CD1c-positive myeloid dendritic cell (primary cell): ENCODE measurements around the gene TSPEAR.

Experiments used
- DNase-seq: peaks from one replicate; pipeline ENCODE4 v3.0.0-alpha.2; 2016; ENCODE audit errors: extremely low spot score

The TSPEAR gene

DNA sequence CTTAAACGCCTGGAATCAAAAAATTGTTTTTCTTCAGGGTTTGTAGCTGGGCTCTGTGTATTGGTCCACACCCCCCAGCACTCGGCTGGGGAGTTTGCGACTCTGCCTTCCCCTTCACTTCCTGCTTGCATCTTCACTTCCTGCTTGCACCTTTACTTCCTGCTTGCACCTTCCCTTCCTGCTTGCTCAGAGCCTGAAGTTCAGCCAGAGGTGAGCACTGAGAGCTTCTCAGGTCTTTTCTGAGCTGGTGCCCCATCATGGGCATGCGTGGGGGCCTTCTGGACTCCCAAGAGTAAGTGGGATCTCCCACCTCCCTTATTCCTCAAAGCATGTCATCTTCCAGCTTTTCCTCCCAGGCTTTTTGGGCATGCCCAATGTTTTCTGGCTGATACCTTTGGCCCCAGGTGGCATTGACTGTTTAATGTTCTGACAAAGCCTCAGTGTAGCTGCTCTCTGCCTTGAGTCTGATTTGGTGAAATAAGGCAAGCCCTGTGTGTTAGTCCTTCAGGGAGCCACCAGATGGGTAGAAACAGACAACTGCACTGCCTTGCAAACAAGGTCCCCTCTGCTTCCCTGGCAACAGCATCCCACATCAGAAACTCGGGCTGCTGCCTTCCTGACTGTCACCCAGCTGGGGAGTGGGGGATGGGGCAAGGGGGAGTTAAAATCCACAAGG lies 163.6 kb downstream of the TSPEAR start:
- no peak for DNase-seq

DNA sequence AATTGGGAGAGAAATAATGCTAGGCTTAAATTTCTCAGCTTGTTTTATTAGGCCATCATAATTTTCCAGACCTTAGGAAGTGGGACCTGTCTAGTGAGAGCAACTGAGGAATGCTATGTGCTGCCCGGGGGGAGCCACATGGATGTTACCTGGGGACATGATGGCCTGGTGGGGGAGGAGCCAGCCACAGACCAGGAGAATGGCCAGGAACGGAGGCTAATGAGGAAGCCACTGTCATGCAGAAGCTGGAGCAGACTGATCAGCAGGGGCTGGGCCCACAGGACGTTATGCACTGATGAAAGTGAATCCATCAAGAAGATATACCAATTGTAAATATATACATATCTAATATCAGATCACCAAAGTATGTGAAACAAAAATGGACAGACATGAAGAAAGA lies 166.8 kb downstream of the TSPEAR start:
- no peak for DNase-seq

DNA sequence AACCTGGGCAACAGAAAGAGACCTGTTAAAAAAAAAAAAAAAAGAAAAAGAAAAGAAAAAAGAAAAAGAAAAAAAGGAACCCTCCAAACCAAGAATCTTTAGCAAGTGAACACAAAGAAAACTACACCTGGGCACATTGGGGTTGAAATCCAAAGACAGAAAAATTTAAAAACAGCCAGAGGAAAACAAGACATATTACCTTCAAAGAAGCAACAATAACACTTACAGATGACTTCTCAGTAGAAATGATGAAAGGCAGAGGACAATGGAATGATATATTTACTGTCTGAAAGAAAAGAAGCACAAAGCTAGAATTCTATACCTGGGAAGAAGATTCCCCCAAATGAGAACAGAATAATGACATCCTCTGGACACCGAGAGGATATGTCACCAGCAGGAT lies 168.7 kb downstream of the TSPEAR start:
- DNase-seq, result no peak

DNA sequence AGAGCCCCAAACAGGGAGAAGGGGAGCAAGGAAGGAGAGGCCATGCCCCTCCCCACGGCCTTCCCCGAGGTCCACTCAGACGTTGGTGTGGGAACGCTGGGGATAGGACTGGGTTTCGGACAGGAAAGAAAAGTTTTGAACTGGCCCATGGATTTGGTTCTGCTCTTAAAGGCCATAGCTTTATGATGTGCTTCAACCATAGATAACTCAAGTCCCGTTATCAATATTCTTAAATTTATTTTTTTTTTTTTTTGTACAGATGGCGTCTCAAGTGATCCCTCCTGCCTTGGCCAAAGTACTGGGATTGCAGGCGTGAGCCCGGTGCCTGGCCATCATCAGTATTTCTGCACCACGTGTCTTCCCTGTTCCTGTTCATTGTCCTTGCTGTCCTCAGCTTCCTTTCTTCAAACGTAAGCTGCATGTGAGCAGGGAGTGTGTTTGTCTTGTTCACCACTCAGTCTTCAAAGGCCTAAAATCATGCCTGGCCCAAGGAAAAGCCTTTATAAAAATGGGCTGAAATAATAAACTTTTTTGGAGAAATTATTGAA lies 170.6 kb downstream of the TSPEAR start:
- no peak for DNase-seq

DNA sequence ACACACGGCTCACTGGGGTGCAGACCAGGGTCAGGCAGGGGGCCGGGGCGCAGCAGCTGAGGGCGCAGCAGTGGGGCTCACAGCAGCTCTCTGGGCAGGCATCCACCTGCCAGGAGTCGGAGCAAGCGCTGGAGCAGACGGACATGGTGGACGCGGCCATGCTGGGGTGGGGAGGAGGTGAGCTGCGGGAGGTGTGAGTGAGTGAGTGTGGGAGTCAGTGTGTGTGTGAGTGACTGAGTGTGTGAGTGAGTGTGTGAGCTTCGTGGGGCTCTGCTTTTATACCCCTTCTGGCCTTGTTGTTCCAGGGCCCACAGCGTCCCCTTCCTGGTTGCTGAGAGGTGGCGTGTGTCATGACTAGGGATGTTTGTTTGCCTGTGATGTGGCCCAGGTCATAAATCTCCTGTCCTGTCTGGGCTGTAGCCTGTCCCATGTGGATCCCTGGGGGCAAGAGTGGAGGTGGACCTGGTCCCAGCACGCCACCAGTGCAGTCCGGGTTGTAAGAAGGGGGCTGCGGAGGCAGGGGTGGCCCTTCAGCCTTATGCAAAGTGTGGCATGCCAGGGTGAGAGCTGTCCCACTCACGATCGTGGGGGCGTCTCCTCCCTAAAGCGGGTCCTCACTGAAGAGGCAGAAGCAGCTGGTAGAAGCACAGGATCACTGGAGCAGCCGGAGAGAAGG lies 171.2 kb downstream of the TSPEAR start, which contains the start of gene KRTAP10-1:
KRTAP10-1 (minus strand) TSS at position 205 of the 676 bp plus-strand sequence; CDS start at position 160, 45 bp downstream.
- DNase-seq, result no peak

DNA sequence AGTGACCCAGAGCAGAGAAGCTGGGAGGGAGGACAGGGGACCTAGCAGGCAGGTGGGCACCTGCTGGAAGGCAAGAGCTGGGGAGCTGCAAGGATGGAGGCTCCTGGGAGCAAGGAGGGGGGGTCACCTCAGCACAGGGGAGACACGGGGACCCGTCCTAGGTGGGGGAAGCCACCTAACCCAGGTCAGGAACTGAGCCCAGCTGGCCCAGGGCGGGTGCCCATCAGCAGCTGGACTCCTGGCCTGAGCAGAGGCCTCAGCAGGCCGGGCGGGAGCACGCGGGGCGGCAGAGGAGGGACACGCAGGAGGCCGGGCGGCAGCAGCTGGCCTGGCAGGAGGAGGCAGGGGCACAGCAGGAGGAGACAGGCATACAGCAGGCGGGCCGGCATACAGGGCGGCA lies 172.3 kb downstream of the TSPEAR start:
- no peak for DNase-seq

DNA sequence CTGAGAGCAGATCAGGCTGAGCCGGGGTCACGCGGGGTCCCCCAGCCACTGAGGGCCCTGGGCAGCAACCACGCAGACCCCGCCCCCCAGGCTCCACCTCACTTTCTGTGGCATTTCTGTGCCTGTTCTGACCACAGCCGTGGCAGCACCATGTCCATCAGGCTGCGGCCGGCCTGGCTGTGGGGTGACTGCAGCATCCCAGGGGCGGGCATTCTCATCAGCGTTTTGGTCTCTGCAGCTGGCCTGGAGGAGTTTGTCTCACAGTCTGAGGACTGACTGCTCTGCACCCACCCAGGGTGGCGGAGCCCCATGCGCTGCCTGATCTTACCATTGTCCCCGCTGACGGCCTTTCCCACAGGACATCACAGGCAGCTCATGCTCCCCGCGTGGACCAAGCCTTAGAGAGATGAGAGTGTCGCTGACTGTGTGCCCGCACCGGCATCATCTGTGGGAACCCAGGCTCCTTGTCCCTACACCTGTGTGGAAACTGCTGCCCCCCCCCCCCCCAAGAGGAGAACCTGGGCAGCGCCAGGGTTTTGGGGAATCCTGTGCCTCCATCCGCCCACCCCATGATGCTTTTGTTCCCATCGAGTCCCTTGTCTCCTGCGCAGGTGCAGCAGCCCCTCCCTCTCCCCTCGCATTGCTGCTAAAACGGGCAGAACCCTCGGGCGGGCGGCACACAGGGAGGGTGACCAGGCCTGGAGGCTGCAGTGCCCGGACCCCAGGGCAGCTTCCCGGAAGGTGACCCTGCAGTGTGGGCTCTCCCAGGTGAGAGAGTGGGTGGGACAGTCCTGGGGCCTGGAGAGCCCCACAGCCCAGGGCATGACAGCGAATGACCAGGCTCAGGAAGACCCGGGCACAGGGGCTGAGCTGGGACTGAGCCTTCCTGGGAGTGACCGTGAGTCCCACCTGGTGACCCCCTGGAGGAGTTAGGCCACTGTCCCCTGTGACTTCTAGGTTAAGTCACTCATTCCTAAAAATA lies 173.2 kb downstream of the TSPEAR start:
- DNase-seq, result no peak

DNA sequence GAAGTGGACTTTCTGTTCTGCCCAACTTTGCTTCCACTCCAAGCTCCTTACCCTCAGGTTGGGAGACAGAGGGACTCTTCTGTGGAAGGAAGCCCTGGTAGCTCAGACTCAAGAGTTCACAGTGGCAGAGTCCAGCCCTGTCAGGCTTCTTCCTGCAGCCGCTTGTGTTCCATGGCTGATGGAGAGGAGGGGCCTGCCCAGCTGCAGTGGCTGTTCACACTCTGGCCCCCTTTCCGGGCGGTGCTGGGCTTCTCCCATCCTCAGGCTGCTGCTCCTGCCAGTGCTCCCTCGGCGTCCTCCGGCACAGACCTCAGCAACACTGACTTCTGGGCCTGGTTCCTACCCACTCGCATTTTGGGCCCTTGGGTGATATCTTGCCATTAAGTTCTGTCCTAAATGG lies 175.4 kb downstream of the TSPEAR start:
- no peak for DNase-seq

DNA sequence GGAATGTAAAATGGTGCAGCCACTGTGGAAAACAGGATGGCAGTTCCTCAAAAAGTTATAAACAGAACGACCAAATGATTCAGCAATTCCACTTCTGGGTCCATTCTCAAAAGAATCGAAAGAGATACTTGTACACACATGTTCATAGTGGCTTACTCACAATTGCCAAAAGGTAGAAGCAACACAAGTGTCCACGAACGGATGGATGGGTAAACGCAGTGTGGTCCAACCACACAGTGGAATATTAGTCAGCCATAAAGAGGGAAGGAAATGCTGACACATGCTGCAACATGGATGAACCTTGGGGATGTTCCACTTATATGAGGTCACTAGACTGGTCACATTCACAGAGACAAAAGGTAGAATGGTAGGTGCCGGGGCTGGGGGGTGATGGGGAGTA lies 176.7 kb downstream of the TSPEAR start:
- no peak for DNase-seq

DNA sequence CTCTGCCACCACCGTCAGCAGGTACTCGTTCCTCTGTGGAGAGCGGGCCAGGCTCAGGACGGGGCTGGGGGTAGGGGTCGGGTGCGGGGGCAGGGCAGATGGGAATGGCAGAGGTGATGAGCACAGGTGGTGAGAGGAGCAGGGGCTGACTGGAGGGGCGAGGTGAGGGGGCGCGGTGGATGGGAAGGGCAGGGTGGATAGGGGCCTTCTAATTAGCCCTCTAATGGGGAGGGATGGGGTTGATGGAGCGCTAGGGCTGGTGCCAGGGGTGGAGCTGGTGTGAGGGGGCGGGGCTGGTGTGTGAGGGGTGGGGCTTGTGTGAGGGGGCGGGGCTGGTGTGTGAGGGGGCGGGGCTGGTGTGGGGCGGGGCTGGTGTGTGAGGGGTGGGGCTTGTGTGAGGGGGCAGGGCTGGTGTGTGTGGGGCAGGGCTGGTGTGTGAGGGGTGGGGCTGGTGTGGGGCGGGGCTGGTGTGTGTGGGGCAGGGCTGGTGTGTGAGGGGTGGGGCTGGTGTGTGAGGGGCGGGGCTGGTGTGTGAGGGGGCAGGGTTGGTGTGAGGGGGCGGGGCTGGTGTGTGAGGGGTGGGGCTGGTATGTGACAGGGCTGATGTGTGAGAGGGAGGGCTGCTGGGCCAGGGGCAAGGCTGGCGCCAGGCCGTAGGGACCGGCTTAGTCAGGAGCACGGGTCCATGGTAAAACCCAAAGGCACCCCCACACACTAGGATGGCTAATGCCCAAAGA lies 177.3 kb downstream of the TSPEAR start:
- DNase-seq, result no peak

DNA sequence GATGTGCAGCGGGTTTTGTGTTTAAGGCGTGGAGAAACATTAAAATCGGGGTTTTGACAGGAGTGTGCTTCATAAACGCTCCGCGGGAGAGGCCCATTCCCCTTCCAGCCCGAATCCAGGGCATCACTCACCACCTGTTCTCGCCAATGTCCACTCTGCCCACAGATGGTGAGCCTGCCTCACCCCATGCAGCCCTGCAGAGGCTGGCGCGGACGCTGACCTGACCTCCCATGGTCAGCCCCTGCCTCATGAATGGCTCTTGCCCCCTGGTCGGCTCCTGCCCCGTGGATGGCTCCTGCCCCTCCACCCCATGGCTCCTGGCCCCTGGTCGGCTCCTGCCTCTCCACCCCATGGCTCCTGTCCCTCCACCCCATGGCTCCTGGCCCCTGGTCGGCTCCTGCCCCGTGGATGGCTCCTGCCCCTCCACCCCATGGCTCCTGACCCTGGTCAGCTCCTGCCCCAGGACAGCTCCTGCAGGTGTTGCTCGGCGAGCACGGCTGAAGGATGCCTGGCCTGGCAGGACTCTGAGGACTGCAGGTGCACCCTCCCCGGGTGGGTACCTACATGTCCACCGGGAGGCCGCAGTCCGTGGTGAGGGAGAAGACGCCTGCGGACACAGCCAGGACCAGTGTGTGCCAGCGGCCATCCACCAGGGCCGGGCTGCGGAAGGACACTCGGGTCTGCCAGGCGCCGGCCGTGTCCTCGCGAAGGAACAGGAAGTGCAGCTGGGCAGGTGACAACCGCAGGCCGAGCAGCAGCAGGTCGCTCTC lies 178.1 kb downstream of the TSPEAR start:
- no peak for DNase-seq

DNA sequence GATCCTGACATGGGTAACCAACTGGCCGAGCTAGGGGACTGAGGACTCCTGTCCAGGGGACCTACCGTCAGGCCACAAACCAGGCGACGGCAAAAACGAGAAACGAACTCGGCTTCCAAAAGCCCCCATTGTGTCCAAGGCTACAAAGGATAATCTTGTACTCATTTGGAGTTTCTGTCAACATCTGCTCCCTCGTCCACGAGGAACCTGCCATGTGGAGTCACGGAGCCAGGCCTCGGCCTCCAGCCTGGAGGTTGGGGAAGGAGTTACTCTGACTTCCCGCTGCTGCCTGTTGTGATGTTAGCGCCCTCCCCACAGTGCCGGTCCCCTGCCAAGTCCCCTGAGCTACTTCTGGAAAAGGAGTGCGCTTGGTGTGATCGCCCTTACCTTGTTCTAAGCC lies 178.7 kb downstream of the TSPEAR start:
- DNase-seq, result no peak

DNA sequence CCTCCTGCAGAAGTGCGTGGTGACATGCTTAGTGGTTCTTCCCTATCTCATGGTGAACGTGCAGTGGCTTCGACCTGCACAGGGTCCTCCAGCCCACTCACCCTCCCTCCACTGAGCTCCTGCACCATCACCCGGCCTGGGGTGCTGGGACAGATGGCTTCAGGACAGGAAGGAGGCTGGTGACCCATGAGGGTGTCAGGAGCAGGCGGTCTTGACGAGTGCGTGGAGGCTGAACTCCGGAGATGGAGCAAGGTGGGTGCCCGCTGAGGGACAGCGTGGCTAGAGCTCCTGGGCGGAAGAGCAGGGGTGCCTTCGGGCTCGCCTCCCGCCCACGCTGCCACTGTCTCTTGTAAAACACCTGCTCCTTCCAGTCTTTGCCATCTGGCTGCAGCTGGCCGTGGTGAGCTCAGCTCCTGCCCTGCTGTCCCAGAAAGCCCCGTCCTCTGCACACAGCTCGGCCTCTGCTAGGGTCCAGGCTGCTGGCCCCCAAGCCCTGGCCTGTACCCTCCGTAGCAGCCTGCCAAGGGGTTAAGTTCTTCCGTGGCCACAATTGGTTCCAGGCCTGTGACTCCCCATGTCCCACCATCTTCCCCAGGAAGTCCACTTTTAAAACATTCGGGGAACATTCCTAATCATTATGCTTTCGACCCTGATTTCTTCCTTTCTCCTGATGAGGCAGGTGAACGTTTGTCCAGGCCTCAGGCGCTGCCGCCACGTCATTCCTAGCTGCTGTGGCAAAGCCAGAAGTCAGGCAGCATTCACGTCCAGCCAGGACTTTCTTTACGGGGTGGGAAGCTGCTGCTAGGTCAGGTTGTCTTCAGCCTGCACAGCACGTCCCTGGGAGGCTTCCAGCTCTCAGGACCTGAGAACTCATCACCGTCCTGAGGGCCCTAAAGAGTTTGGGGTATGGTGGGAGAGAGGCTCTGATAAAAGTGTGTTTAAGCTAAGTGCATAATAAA lies 179.5 kb downstream of the TSPEAR start:
- DNase-seq, result no peak

DNA sequence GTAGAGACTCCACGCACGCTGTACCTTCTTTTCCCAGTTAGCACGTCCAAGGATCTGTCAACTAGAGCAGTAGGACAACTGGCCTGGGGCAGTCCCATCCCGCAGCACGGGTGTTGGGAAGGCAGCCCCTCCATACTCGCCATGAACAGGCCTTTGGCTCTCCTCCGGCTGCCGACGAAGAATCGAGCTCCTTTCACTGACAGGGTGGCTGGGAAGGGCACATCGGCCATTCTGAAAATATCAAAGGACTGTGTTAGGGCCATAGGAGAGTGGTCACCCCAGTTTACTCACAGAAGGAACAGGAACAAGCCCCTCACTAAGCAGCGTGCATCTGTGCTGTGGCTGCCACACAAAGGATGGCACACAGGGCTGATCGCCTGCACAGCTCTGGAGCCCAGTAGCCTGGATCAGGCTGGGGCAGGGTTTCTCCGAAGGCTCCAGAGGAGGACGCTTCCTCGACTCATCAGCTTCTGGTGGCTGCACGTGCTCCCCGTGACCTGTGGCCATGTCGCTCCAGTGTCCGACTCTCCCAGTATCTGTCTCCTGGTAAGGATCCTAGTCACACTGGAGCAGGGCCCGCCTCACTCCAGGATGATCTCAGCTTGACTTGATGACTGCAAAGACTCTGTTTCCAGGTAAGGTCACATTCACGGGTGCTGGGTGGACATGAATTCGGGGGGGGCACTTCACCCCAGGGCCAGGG lies 180.3 kb downstream of the TSPEAR start:
- no peak for DNase-seq

DNA sequence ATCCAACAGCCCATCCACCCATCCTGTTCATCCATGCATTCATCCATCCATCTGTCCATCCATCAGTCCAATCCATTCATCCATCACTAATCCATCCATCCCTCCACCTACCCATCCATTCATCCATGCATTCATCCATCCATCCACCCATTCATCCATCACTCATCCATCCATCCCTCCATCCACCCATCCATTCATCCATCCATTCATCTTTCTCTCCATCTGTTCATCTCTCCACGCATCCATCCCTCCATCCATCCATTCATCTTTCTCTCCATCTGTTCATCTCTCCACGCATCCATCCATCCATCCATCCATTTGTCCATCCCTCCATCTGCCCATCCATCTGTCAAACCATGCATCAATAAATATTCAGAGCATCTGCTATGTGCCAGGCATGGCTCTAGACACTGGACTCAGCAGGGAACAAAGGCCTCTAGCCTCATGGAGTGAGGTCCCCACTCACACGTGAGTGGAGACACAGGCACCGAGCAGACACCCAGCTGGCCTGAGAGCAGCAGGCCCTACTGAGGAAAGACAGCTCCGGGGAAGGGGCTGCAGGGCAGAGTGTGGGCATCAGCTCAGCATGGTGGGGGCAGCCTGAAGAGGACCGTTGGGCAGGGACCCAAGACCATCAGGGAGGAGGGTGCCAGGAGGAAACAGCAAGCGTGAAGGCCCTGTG lies 181.0 kb downstream of the TSPEAR start:
- no peak for DNase-seq

DNA sequence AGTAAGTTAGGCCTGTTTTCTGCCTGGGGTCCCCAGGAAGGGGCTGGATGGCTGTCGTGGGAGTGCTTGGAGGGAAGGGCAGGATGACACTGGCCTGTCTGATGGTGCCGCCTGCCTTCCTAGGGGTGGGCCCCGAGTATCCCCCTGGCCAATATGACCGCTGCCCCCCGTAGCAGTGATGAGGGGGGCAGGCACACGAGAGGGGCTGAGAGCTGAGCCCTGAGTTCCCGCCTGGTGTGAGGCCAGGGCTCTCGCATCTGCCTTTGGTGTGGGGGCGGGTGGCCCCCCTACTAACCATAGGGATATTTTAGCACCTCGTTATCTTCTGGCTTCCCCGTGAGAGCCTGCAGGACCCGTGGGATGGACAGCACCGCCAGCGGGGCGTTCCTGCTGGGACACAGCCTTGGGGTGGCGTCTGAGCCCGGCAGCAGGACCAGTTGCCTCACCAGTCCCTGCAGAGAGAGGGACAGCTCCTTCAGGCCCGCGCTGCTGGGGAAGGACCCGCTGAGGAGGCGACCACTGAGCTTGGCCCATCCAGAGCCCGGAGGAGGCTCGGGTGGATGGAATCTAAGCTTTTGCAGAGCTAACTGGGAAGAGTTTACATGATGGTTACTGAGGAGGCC lies 181.8 kb downstream of the TSPEAR start:
- no peak for DNase-seq

DNA sequence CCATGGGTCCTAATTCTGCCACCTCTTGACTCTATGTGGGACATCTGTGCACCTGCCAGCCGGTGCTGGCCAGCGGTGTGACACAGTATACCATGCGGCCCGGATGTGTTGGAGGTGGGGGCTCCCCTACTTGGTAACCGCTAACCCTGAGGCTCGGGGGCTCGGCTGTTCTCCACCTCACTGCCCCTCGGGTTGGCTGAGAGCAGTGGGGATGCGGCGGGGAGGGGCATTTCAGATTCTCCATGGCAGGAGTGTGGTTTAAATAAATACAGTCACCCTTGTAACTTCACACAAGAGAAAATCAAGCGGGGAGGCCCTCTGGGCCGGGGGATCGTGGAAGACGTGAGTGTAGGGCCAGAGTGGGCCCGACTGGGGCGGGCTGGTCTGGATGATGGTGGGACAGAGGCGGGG lies 182.4 kb downstream of the TSPEAR start:
- DNase-seq, result no peak

DNA sequence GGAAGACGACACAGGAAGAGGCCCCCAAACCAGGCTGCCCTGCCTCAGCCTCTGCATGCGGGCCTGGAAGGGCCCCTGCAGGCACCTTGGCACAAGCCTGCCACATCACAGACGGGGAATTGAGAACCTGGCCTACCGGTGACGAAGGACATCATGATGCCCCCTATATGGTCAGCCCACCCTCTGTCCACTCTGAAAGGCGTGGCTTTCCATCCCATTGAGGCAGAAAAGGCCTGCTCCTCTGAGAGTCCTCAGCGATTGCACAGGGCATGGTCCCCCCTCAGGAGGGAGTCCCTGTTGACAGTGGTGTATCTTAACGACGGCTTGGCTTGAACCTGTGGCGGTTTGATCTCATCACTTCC lies 182.8 kb downstream of the TSPEAR start:
- no peak for DNase-seq
